H1 (cell line): ENCODE results near the gene MUC5AC. TPM values are rescaled to one million over a fixed set of nuclear protein-coding genes. Genes with fewer than 3 reads are reported as not detected.
"Not testable (repeated sequence)": the region's sequence is repeated elsewhere in the genome, so short reads cannot be mapped to it uniquely, and the experiment has no call there.

Experiments used
- CTCF ChIA-PET: fragments of 300-600 bp; sonication (Branson Sonifier 250); formaldehyde crosslinking; loops from one replicate; lab custom pipeline; 2021; ENCODE audit not compliant: partially characterized antibody; lab: Charles Lee
- POLR2A ChIA-PET: fragments of 300-600 bp; sonication (Branson Sonifier 250); formaldehyde crosslinking; loops from one replicate; lab custom pipeline; 2021; ENCODE audit warnings: inconsistent platforms; ENCODE audit not compliant: partially characterized antibody; lab: Charles Lee
- DNase-seq, 2 experiments: peaks; one replicate each; pipeline versions ENCODE4 v3.0.0 to v3.0.0-alpha.2; 2010 to 2022; ENCODE audit warnings: low spot score in 2 of 2, low read depth in 1 of 2, mixed read lengths in 1 of 2
- FAIRE-seq: peaks from 2 replicates; lab custom pipeline; 2011; peaks lifted over from hg19 to GRCh38; lab: Jason Lieb, UNC
- H2AFZ ChIP-seq: 2 replicates; pipeline ENCODE4 v1.8.1; 2012; ENCODE audit warnings: low read length, inconsistent platforms
- H2AK5ac ChIP-seq: 2 replicates; pipeline ENCODE4 v1.6.1; 2013; ENCODE audit warnings: low read depth, low read length
- H2BK120ac ChIP-seq: replicated peaks from 2 replicates; pipeline ENCODE3; 2013; ENCODE audit warnings: low read depth, low read length, inconsistent platforms
- H2BK12ac ChIP-seq: 2 replicates; pipeline ENCODE4 v1.6.1; 2013; ENCODE audit warnings: low read depth, low read length
- H2BK15ac ChIP-seq: 2 replicates; pipeline ENCODE4 v1.6.1; 2013; ENCODE audit warnings: low read length
- H2BK20ac ChIP-seq: 2 replicates; pipeline ENCODE4 v1.6.1; 2013; ENCODE audit warnings: low read length
- H2BK5ac ChIP-seq: 2 replicates; pipeline ENCODE4 v1.6.1; 2013; ENCODE audit warnings: low read depth, low read length
- H3K14ac ChIP-seq: 2 replicates; pipeline ENCODE4 v1.6.1; 2013; ENCODE audit warnings: inconsistent platforms; ENCODE audit not compliant: insufficient read length
- H3K18ac ChIP-seq: 2 replicates; pipeline ENCODE4 v1.6.1; 2013; ENCODE audit warnings: low read length; ENCODE audit errors: extremely low read depth
- H3K23ac ChIP-seq: 2 replicates; pipeline ENCODE4 v1.6.1; 2013; ENCODE audit warnings: inconsistent platforms; ENCODE audit not compliant: insufficient read length
- H3K23me2 ChIP-seq: 2 replicates; pipeline ENCODE4 v1.6.1; 2013; ENCODE audit warnings: low read depth, low read length
- H3K27ac ChIP-seq: 2 replicates; pipeline ENCODE4 v1.6.1; 2011; ENCODE audit warnings: low read depth, low read length, inconsistent platforms
- H3K27me3 ChIP-seq, 4 experiments: replicated peaks in 1 of 4; 1 replicate in 1 of 4; 2 replicates in 3 of 4; pipeline versions ENCODE4 v1.6.1 to v1.8.1; 2011 to 2013; ENCODE audit warnings: low read length in 3 of 4, mild to moderate bottlenecking in 3 of 4, inconsistent platforms in 2 of 4, mixed read lengths in 2 of 4, moderate library complexity in 1 of 4; ENCODE audit not compliant: control insufficient read depth in 3 of 4, insufficient read depth in 3 of 4; ENCODE audit errors: extremely low read depth in 1 of 4
- H3K36me3 ChIP-seq, 4 experiments: 2 replicates each; pipeline versions ENCODE4 v1.6.1 to v1.8.1; 2011 to 2013; ENCODE audit warnings: mild to moderate bottlenecking in 4 of 4, low read length in 3 of 4, moderate library complexity in 2 of 4, control low read depth in 1 of 4, inconsistent platforms in 1 of 4; ENCODE audit not compliant: insufficient read depth in 4 of 4, control insufficient read depth in 2 of 4
- H3K4ac ChIP-seq: replicated peaks from 2 replicates; pipeline ENCODE3; 2013; ENCODE audit warnings: low read length, low read depth, mixed read lengths, inconsistent platforms; ENCODE audit not compliant: insufficient read length
- H3K4me1 ChIP-seq, 4 experiments: replicated peaks in 1 of 4; 1 replicate in 1 of 4; 2 replicates in 3 of 4; pipeline versions ENCODE4 v1.6.1 to v1.8.1; 2011 to 2013; ENCODE audit warnings: low read length in 3 of 4, inconsistent platforms in 2 of 4, mixed read lengths in 1 of 4; ENCODE audit not compliant: insufficient read depth in 4 of 4, control insufficient read depth in 3 of 4
- H3K4me2 ChIP-seq, 2 experiments: 2 replicates each; pipeline versions ENCODE4 v1.6.1 to v1.8.1; 2011 to 2013; ENCODE audit warnings: low read depth in 2 of 2, low read length in 2 of 2, control low read depth in 1 of 2, inconsistent platforms in 1 of 2, mild to moderate bottlenecking in 1 of 2; ENCODE audit not compliant: insufficient read depth in 1 of 2
- H3K4me3 ChIP-seq, 4 experiments: fragments of 200-600, 300-600 bp in 1 of 4; sonication (generic), shearing (Covaris generic), sonication (Bioruptor Twin) in 1 of 4; 2 replicates each; pipeline versions ENCODE4 v1.5.1 to v1.8.1; 2011 to 2016; ENCODE audit warnings: low read length in 4 of 4, low read depth in 3 of 4, control low read depth in 2 of 4, inconsistent platforms in 2 of 4, mild to moderate bottlenecking in 2 of 4, mixed read lengths in 1 of 4, moderate library complexity in 1 of 4; ENCODE audit not compliant: insufficient read depth in 2 of 4; ENCODE audit errors: extremely low read depth in 1 of 4
- H3K56ac ChIP-seq: replicated peaks from 2 replicates; pipeline ENCODE3; 2013; ENCODE audit warnings: low read depth, mild to moderate bottlenecking, mixed read lengths, low read length, inconsistent platforms; ENCODE audit not compliant: insufficient read length
- H3K79me1 ChIP-seq: 2 replicates; pipeline ENCODE4 v1.6.1; 2013; ENCODE audit warnings: low read depth, low read length, control low read depth
- H3K79me2 ChIP-seq, 2 experiments: 2 replicates each; pipeline versions ENCODE4 v1.6.1 to v1.8.1; 2012 to 2013; ENCODE audit warnings: low read length in 2 of 2, mild to moderate bottlenecking in 2 of 2, inconsistent platforms in 1 of 2; ENCODE audit not compliant: insufficient read depth in 2 of 2, control insufficient read depth in 1 of 2
- H3K9ac ChIP-seq, 4 experiments: replicated peaks in 1 of 4; 1 replicate in 1 of 4; 2 replicates in 3 of 4; pipeline versions ENCODE4 v1.6.1 to v1.8.1; 2011 to 2013; ENCODE audit warnings: low read depth in 3 of 4, low read length in 3 of 4, control low read depth in 2 of 4, mild to moderate bottlenecking in 2 of 4, moderate library complexity in 2 of 4, inconsistent platforms in 1 of 4; ENCODE audit errors: extremely low read depth in 1 of 4
- H3K9me3 ChIP-seq, 2 experiments: 2 replicates each; pipeline versions ENCODE4 v1.6.1 to v1.8.1; 2012 to 2013; ENCODE audit warnings: mild to moderate bottlenecking in 2 of 2, moderate library complexity in 2 of 2, control low read depth in 1 of 2, inconsistent platforms in 1 of 2, low read depth in 1 of 2, low read length in 1 of 2, mixed read lengths in 1 of 2; ENCODE audit not compliant: insufficient read depth in 2 of 2
- H4K20me1 ChIP-seq, 2 experiments: replicated peaks in 1 of 2; 2 replicates each; pipeline versions ENCODE3 to v1.8.1; 2011 to 2013; ENCODE audit warnings: inconsistent platforms in 2 of 2, low read length in 2 of 2, mild to moderate bottlenecking in 1 of 2; ENCODE audit not compliant: insufficient read depth in 2 of 2, control insufficient read depth in 1 of 2
- H4K5ac ChIP-seq: 2 replicates; pipeline ENCODE4 v1.6.1; 2013; ENCODE audit warnings: low read length, low read depth, mixed read lengths, inconsistent platforms; ENCODE audit not compliant: insufficient read length
- H4K8ac ChIP-seq: 2 replicates; pipeline ENCODE4 v1.8.0; 2013; ENCODE audit warnings: mild to moderate bottlenecking, moderate library complexity, low read length, inconsistent platforms; ENCODE audit not compliant: insufficient read depth; ENCODE audit errors: extremely low read depth
- H4K91ac ChIP-seq: replicated peaks from 2 replicates; pipeline ENCODE3; 2013; ENCODE audit warnings: low read length, mixed read lengths, inconsistent platforms; ENCODE audit not compliant: insufficient read length
- ASH2L ChIP-seq: fragments of 200-600, 300-600 bp; sonication (generic); IDR thresholded peaks from one replicate; pipeline ENCODE4 v1.7.1; 2017; ENCODE audit warnings: low read length
- WGBS, 2 experiments: shearing (Covaris generic) in 1 of 2; methylation state at CpG; one replicate each; pipeline versions ENCODE4 v1.1.6 to v1.1.7; 2013 to 2015; ENCODE audit warnings: low lambda C conversion rate in 2 of 2, mixed read lengths in 2 of 2, inconsistent platforms in 1 of 2, low coverage in 1 of 2, missing lambda C conversion rate in 1 of 2; ENCODE audit not compliant: insufficient replicate concordance in 2 of 2, insufficient coverage in 1 of 2, insufficient read length in 1 of 2; ENCODE audit errors: extremely low coverage in 1 of 2, missing lambda C conversion rate in 1 of 2; 5-methylcytosine and 5-hydroxymethylcytosine counted together
- polyA plus RNA-seq, 7 experiments: library from polyadenylated mRNA; depleted of rRNA in 3 of 7; stranded (reverse) in 5 of 7; unstranded in 2 of 7; fragments of >200 nt in 5 of 7; fragments of 200-250 nt in 2 of 7; gene quantifications; 1 replicate in 5 of 7; 2 replicates in 1 of 7; 4 replicates in 1 of 7; pipeline versions ENCODE4 v1.2.1 to v1.2.3, GENCODE V29; 2011 to 2013; ENCODE audit warnings: missing spikeins in 2 of 7, mixed read lengths in 2 of 7
- total RNA-seq: library from RNA; stranded (reverse); fragmentation: NEBNext Ultra II Directional; extraction: Animal tissue kit (Norgen Biotek cat#: 25700); gene quantifications from 2 replicates; pipeline ENCODE4 v1.2.1, GENCODE V29; 2021

MUC5AC gene
- total and polyA plus RNA-seq, 2 of the 8 experiments (the other 6 are each of a cell fraction or from before 2014, with no cell fraction given): not detected

GRCh38 chr11:1173396-1173795, 15.6 kb downstream of the MUC5AC start:
- H3K23ac ChIP-seq, POLR2A ChIA-PET, H4K91ac ChIP-seq, DNase-seq, H3K79me2 ChIP-seq, H3K27me3 ChIP-seq, H3K4ac ChIP-seq, H2AK5ac ChIP-seq, CTCF ChIA-PET, H2BK120ac ChIP-seq, H2BK5ac ChIP-seq, H3K36me3 ChIP-seq, H2AFZ ChIP-seq, H3K79me1 ChIP-seq, H3K18ac ChIP-seq, H3K4me3 ChIP-seq, H3K4me2 ChIP-seq, H4K5ac ChIP-seq, H2BK20ac ChIP-seq, H3K56ac ChIP-seq, H3K27ac ChIP-seq, H3K14ac ChIP-seq, H4K20me1 ChIP-seq, H3K4me1 ChIP-seq, H3K9ac ChIP-seq, H2BK12ac ChIP-seq, H2BK15ac ChIP-seq, H4K8ac ChIP-seq, FAIRE-seq: not testable (repeated sequence)
- Histone ChIP-seq H3K9me3 (peaks cover 46 to 61% of the 10 kb centered on the region in 2 experiments; a peak in 3 of 4 replicates), H3K23me2 (peaks cover 27% of the 10 kb centered on the region; the same call in 1 of the 2 replicates)
- TF ChIP-seq ASH2L: peak; percentile 92
- WGBS, 2 experiments: 65 to 100% methylated on average over 1 to 2 of the region's 3 CpGs
